ENCODE measurements around the gene TENT5A. TPM values are rescaled to one million over a fixed set of nuclear protein-coding genes. Genes with fewer than 3 reads are reported as not detected.

The TENT5A gene
- 1.3 TPM for polyA plus RNA-seq (2013, experiment 1 of 2)
- 1.1 TPM for polyA plus RNA-seq (2013, experiment 2 of 2)

GRCh38 chr6:81752084-81752920 lies at the start of gene TENT5A:
TENT5A (minus strand) TSS chr6:81752681; CDS start chr6:81752141, 540 bp downstream.
- Histone ChIP-seq H3K27ac (ENCODE audit: low read depth, low read length) (no peak within 1 kb of the TSS; the same call in 1 of the 2 replicates), H3K4me1 (ENCODE audit: insufficient read depth, low read length) (peaks cover 5% of the 10 kb centered on the region), H3K9ac (ENCODE audit: low read depth, low read length) (peak within 1 kb of the TSS; percentile 63), H3K4me3 (ENCODE audit: low read length) (peak within 1 kb of the TSS; percentile 91), H3K9me3 (ENCODE audit: insufficient read depth, low read depth, low read length) (no peaks in the 10 kb centered on the region), H3K27me3 (ENCODE audit: insufficient read depth, low read length) (peaks cover 44% of the 10 kb centered on the region), H3K36me3 (ENCODE audit: insufficient read depth, low read length) (no peaks in the 10 kb centered on the region)
- under 1% methylated on average over 73 of the region's 77 CpGs for WGBS

- 89% methylated on average over 3 of the region's 3 CpGs for WGBS
- Histone ChIP-seq H3K4me3 (ENCODE audit: low read length) (no peak overlapping the region), H3K4me1 (ENCODE audit: insufficient read depth, low read length) (no peaks in the 10 kb centered on the region), H3K27ac (ENCODE audit: low read depth, low read length) (no peak overlapping the region), H3K27me3 (ENCODE audit: insufficient read depth, low read length) (no peaks in the 10 kb centered on the region), H3K9me3 (ENCODE audit: insufficient read depth, low read depth, low read length) (no peaks in the 10 kb centered on the region), H3K36me3 (ENCODE audit: insufficient read depth, low read length) (no peaks in the 10 kb centered on the region), H3K9ac (ENCODE audit: low read depth, low read length) (no peak overlapping the region)
Observed at GRCh38 chr6:81801489-81801888, 49.0 kb upstream of the TENT5A start.

GRCh38 chr6:81800666-81801065 lies 48.2 kb upstream of the TENT5A start:
- Histone ChIP-seq H3K27me3 (ENCODE audit: insufficient read depth, low read length) (no peaks in the 10 kb centered on the region), H3K9ac (ENCODE audit: low read depth, low read length) (no peak overlapping the region), H3K36me3 (ENCODE audit: insufficient read depth, low read length) (no peaks in the 10 kb centered on the region), H3K4me3 (ENCODE audit: low read length) (no peak overlapping the region), H3K4me1 (ENCODE audit: insufficient read depth, low read length) (no peaks in the 10 kb centered on the region), H3K9me3 (ENCODE audit: insufficient read depth, low read depth, low read length) (no peaks in the 10 kb centered on the region), H3K27ac (ENCODE audit: low read depth, low read length) (no peak overlapping the region)
- 91% methylated on average over 3 of the region's 3 CpGs for WGBS

- no peak overlapping the region for H3K27ac ChIP-seq (ENCODE audit: low read depth, low read length)
- WGBS: 100% methylated on average over 1 of the region's 1 CpG
- no peaks in the 10 kb centered on the region for H3K4me1 ChIP-seq (ENCODE audit: insufficient read depth, low read length)
- H3K9ac ChIP-seq (ENCODE audit: low read depth, low read length): no peak overlapping the region
- no peaks in the 10 kb centered on the region for H3K27me3 ChIP-seq (ENCODE audit: insufficient read depth, low read length)
- no peak overlapping the region for H3K4me3 ChIP-seq (ENCODE audit: low read length)
- no peaks in the 10 kb centered on the region for H3K9me3 ChIP-seq (ENCODE audit: insufficient read depth, low read depth, low read length)
- no peaks in the 10 kb centered on the region for H3K36me3 ChIP-seq (ENCODE audit: insufficient read depth, low read length)
Observed at GRCh38 chr6:81799323-81799722, 46.8 kb upstream of the TENT5A start.

GRCh38 chr6:81797591-81797990 lies 45.1 kb upstream of the TENT5A start:
- H3K27ac ChIP-seq (ENCODE audit: low read depth, low read length): no peak overlapping the region
- no peaks in the 10 kb centered on the region for H3K27me3 ChIP-seq (ENCODE audit: insufficient read depth, low read length)
- no peak overlapping the region for H3K4me3 ChIP-seq (ENCODE audit: low read length)
- H3K36me3 ChIP-seq (ENCODE audit: insufficient read depth, low read length): no peaks in the 10 kb centered on the region
- H3K9me3 ChIP-seq (ENCODE audit: insufficient read depth, low read depth, low read length): no peaks in the 10 kb centered on the region
- WGBS: 82% methylated on average over 1 of the region's 1 CpG
- H3K9ac ChIP-seq (ENCODE audit: low read depth, low read length): no peak overlapping the region
- H3K4me1 ChIP-seq (ENCODE audit: insufficient read depth, low read length): no peaks in the 10 kb centered on the region

GRCh38 chr6:81795890-81796289 lies 43.4 kb upstream of the TENT5A start:
- Histone ChIP-seq H3K9ac (ENCODE audit: low read depth, low read length) (no peak overlapping the region), H3K9me3 (ENCODE audit: insufficient read depth, low read depth, low read length) (no peaks in the 10 kb centered on the region), H3K27ac (ENCODE audit: low read depth, low read length) (no peak overlapping the region), H3K4me3 (ENCODE audit: low read length) (no peak overlapping the region), H3K27me3 (ENCODE audit: insufficient read depth, low read length) (no peaks in the 10 kb centered on the region), H3K4me1 (ENCODE audit: insufficient read depth, low read length) (peaks cover 2% of the 10 kb centered on the region; the same call in 1 of the 2 replicates), H3K36me3 (ENCODE audit: insufficient read depth, low read length) (no peaks in the 10 kb centered on the region)
- WGBS: 88% methylated on average over 1 of the region's 1 CpG

- Histone ChIP-seq H3K27me3 (ENCODE audit: insufficient read depth, low read length) (no peaks in the 10 kb centered on the region), H3K27ac (ENCODE audit: low read depth, low read length) (no peak overlapping the region), H3K4me3 (ENCODE audit: low read length) (no peak overlapping the region), H3K9ac (ENCODE audit: low read depth, low read length) (no peak overlapping the region), H3K4me1 (ENCODE audit: insufficient read depth, low read length) (peaks cover 21% of the 10 kb centered on the region), H3K36me3 (ENCODE audit: insufficient read depth, low read length) (no peaks in the 10 kb centered on the region), H3K9me3 (ENCODE audit: insufficient read depth, low read depth, low read length) (no peaks in the 10 kb centered on the region)
- WGBS: 88% methylated on average over 2 of the region's 4 CpGs
Observed at GRCh38 chr6:81793821-81794475, 41.5 kb upstream of the TENT5A start.

- Histone ChIP-seq H3K27me3 (ENCODE audit: insufficient read depth, low read length) (no peaks in the 10 kb centered on the region), H3K4me3 (ENCODE audit: low read length) (no peak overlapping the region), H3K27ac (ENCODE audit: low read depth, low read length) (no peak overlapping the region), H3K36me3 (ENCODE audit: insufficient read depth, low read length) (no peaks in the 10 kb centered on the region), H3K4me1 (ENCODE audit: insufficient read depth, low read length) (peaks cover 29% of the 10 kb centered on the region), H3K9ac (ENCODE audit: low read depth, low read length) (no peak overlapping the region), H3K9me3 (ENCODE audit: insufficient read depth, low read depth, low read length) (no peaks in the 10 kb centered on the region)
- no CpG with 5 or more reads among the region's 1 CpG for WGBS
Observed at GRCh38 chr6:81792826-81793225, 40.3 kb upstream of the TENT5A start.

GRCh38 chr6:81791756-81792155 lies 39.3 kb upstream of the TENT5A start:
- Histone ChIP-seq H3K4me1 (ENCODE audit: insufficient read depth, low read length) (peaks cover 40% of the 10 kb centered on the region), H3K27me3 (ENCODE audit: insufficient read depth, low read length) (no peaks in the 10 kb centered on the region), H3K9ac (ENCODE audit: low read depth, low read length) (no peak overlapping the region), H3K27ac (ENCODE audit: low read depth, low read length) (no peak overlapping the region), H3K9me3 (ENCODE audit: insufficient read depth, low read depth, low read length) (no peaks in the 10 kb centered on the region), H3K36me3 (ENCODE audit: insufficient read depth, low read length) (no peaks in the 10 kb centered on the region), H3K4me3 (ENCODE audit: low read length) (no peak overlapping the region)
- 90% methylated on average over 2 of the region's 2 CpGs for WGBS

GRCh38 chr6:81790034-81790433 lies 37.6 kb upstream of the TENT5A start:
- Histone ChIP-seq H3K27me3 (ENCODE audit: insufficient read depth, low read length) (no peaks in the 10 kb centered on the region), H3K27ac (ENCODE audit: low read depth, low read length) (peak overlapping the region; percentile 77; the same call in 1 of the 2 replicates), H3K9me3 (ENCODE audit: insufficient read depth, low read depth, low read length) (no peaks in the 10 kb centered on the region), H3K4me1 (ENCODE audit: insufficient read depth, low read length) (peaks cover 47% of the 10 kb centered on the region), H3K9ac (ENCODE audit: low read depth, low read length) (no peak overlapping the region), H3K4me3 (ENCODE audit: low read length) (no peak overlapping the region), H3K36me3 (ENCODE audit: insufficient read depth, low read length) (no peaks in the 10 kb centered on the region)
- 60% methylated on average over 2 of the region's 2 CpGs for WGBS

GRCh38 chr6:81789291-81789690 lies 36.8 kb upstream of the TENT5A start:
- no peaks in the 10 kb centered on the region for H3K9me3 ChIP-seq (ENCODE audit: insufficient read depth, low read depth, low read length)
- H3K36me3 ChIP-seq (ENCODE audit: insufficient read depth, low read length): no peaks in the 10 kb centered on the region
- 100% methylated on average over 1 of the region's 1 CpG for WGBS
- no peak overlapping the region for H3K4me3 ChIP-seq (ENCODE audit: low read length)
- no peaks in the 10 kb centered on the region for H3K27me3 ChIP-seq (ENCODE audit: insufficient read depth, low read length)
- no peak overlapping the region for H3K9ac ChIP-seq (ENCODE audit: low read depth, low read length)
- peaks cover 47% of the 10 kb centered on the region for H3K4me1 ChIP-seq (ENCODE audit: insufficient read depth, low read length)
- H3K27ac ChIP-seq (ENCODE audit: low read depth, low read length): peak overlapping the region; percentile 77; the same call in 1 of the 2 replicates

Measured in HUES64 (cell line).